OCI-M1 (cell line): Measurements from ENCODE around the gene MTARC2.

Experiments used
- DNase-seq: peaks from one replicate; lab custom pipeline; 2025; lab: John Stamatoyannopoulos, UW

Gene MTARC2

GRCh38 chr1:220828179-220828490 lies 80.0 kb downstream of the MTARC2 start:
- no peak for DNase-seq

DNA sequence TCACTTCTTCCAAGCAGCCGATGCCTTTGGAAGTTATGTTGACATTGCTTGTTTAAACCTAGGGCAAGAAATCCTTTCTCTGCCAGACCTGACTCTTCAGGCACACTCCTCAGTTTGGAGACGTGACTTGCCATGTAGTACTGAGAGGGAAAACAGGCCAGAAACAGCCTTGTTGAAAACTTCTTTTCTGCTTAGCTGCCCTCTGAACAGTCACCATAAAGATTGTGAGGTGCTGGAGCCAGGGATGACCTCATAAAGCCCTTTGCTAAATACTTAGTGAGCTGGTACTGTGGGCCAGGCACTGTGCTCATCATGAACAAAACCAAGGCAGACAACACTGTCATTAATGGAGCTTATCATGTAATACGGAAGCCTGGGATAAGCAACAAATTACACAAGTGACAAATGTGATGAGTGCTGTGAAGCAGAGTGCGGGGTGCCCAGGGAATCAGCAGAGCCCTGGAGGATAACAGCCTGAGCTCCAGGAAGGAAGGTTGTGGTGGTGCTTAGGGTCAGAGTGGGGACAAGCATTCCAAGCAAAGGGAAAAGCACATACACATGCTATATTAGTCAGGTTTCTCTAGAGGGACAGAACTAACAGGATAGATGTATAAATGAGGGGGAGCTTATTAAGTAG lies 80.9 kb downstream of the MTARC2 start:
- DNase-seq, result no peak

- DNase-seq, result no peak
Observed at GRCh38 chr1:220833436-220833835, 85.3 kb downstream of the MTARC2 start.
